Type B pancreatic cell (in vitro differentiated cells): Measurements from ENCODE around the gene AURKAIP1. TPM values are rescaled to one million over a fixed set of nuclear protein-coding genes. Genes with fewer than 3 reads are reported as not detected.
"Not testable (repeated sequence)": the region's sequence is repeated elsewhere in the genome, so short reads cannot be mapped to it uniquely, and the experiment has no call there.

Experiments
- DNase-seq: peaks from one replicate; pipeline ENCODE4 v3.0.0; 2021; ENCODE audit warnings: mixed read lengths; ENCODE audit not compliant: unreplicated experiment; ENCODE audit errors: extremely low spot score
- H3K27ac Mint-ChIP-seq: 2 replicates; pipeline ENCODE4 v1.8.0; 2021; ENCODE audit warnings: mild to moderate bottlenecking, mixed read lengths
- H3K27me3 Mint-ChIP-seq: 2 replicates; pipeline ENCODE4 v1.8.0; 2021; ENCODE audit warnings: mixed read lengths
- H3K36me3 Mint-ChIP-seq: 2 replicates; pipeline ENCODE4 v1.8.0; 2021; ENCODE audit warnings: mixed read lengths
- H3K4me1 Mint-ChIP-seq: one replicate; pipeline ENCODE4 v1.8.0; 2021; ENCODE audit warnings: mixed read lengths; ENCODE audit not compliant: unreplicated experiment
- H3K4me3 Mint-ChIP-seq: 2 replicates; pipeline ENCODE4 v1.8.0; 2021; ENCODE audit warnings: mild to moderate bottlenecking, mixed read lengths
- H3K9me3 Mint-ChIP-seq: 2 replicates; pipeline ENCODE4 v1.8.0; 2021; ENCODE audit warnings: mixed read lengths
- CTCF ChIP-seq: fragments of 200-600 bp; sonication (generic); conservative IDR thresholded peaks from 2 replicates; pipeline ENCODE4 v1.5.0; 2021; ENCODE audit warnings: antibody characterized with exemption, mild to moderate bottlenecking
- total RNA-seq: library from RNA; stranded (reverse); gene quantifications from 2 replicates; pipeline ENCODE4 v1.2.1, GENCODE V29; 2021; ENCODE audit warnings: low replicate concordance

The AURKAIP1 gene
- total RNA-seq, 1 donor from 2014 or later, result 122 TPM

- Mint-ChIP-seq H3K36me3 (peaks cover 34% of the 10 kb centered on the region), H3K27ac (no peak overlapping the region), H3K4me1 (no peaks in the 10 kb centered on the region), H3K4me3 (no peak overlapping the region), H3K27me3 (no peaks in the 10 kb centered on the region), H3K9me3 (no peaks in the 10 kb centered on the region)
- TF ChIP-seq CTCF, result no peak
- DNase-seq, result no peak
Observed at GRCh38 chr1:1388078-1388472, 13.1 kb upstream of the AURKAIP1 start.

GRCh38 chr1:1387098-1388077 lies 12.4 kb upstream of the AURKAIP1 start:
- Mint-ChIP-seq H3K36me3 (peaks cover 32% of the 10 kb centered on the region), H3K27me3 (no peaks in the 10 kb centered on the region), H3K4me1 (no peaks in the 10 kb centered on the region), H3K27ac (no peak overlapping the region), H3K4me3 (no peak overlapping the region), H3K9me3 (no peaks in the 10 kb centered on the region)
- no peak for TF ChIP-seq CTCF
- DNase-seq, result no peak

GRCh38 chr1:1385931-1386330 lies 10.9 kb upstream of the AURKAIP1 start:
- Mint-ChIP-seq H3K9me3 (no peaks in the 10 kb centered on the region), H3K4me1 (no peaks in the 10 kb centered on the region), H3K36me3 (peaks cover 21% of the 10 kb centered on the region), H3K4me3 (no peak overlapping the region), H3K27ac (no peak overlapping the region), H3K27me3 (no peaks in the 10 kb centered on the region)
- TF ChIP-seq CTCF, result no peak
- DNase-seq, result no peak

GRCh38 chr1:1385339-1385738 lies 10.3 kb upstream of the AURKAIP1 start:
- not testable (repeated sequence) for DNase-seq, H3K4me1 Mint-ChIP-seq, H3K9me3 Mint-ChIP-seq, H3K27me3 Mint-ChIP-seq, H3K4me3 Mint-ChIP-seq, H3K27ac Mint-ChIP-seq
- H3K36me3 Mint-ChIP-seq, result peaks cover 16% of the 10 kb centered on the region

GRCh38 chr1:1381294-1381693 lies 6.3 kb upstream of the AURKAIP1 start:
- Mint-ChIP-seq H3K9me3 (no peaks in the 10 kb centered on the region), H3K27ac (no peak overlapping the region), H3K4me3 (no peak overlapping the region), H3K4me1 (no peaks in the 10 kb centered on the region), H3K27me3 (no peaks in the 10 kb centered on the region), H3K36me3 (no peaks in the 10 kb centered on the region)
- no peak for DNase-seq
- TF ChIP-seq CTCF, result no peak

GRCh38 chr1:1380860-1381259 lies 5.9 kb upstream of the AURKAIP1 start:
- no peaks in the 10 kb centered on the region for H3K36me3 Mint-ChIP-seq
- no peak for DNase-seq
- H3K9me3 Mint-ChIP-seq, result no peaks in the 10 kb centered on the region
- no peaks in the 10 kb centered on the region for H3K4me1 Mint-ChIP-seq
- H3K4me3 Mint-ChIP-seq, result no peak overlapping the region
- TF ChIP-seq CTCF, result no peak
- no peak overlapping the region for H3K27ac Mint-ChIP-seq
- H3K27me3 Mint-ChIP-seq, result no peaks in the 10 kb centered on the region
